ENCODE measurements around the gene C5.

DNA sequence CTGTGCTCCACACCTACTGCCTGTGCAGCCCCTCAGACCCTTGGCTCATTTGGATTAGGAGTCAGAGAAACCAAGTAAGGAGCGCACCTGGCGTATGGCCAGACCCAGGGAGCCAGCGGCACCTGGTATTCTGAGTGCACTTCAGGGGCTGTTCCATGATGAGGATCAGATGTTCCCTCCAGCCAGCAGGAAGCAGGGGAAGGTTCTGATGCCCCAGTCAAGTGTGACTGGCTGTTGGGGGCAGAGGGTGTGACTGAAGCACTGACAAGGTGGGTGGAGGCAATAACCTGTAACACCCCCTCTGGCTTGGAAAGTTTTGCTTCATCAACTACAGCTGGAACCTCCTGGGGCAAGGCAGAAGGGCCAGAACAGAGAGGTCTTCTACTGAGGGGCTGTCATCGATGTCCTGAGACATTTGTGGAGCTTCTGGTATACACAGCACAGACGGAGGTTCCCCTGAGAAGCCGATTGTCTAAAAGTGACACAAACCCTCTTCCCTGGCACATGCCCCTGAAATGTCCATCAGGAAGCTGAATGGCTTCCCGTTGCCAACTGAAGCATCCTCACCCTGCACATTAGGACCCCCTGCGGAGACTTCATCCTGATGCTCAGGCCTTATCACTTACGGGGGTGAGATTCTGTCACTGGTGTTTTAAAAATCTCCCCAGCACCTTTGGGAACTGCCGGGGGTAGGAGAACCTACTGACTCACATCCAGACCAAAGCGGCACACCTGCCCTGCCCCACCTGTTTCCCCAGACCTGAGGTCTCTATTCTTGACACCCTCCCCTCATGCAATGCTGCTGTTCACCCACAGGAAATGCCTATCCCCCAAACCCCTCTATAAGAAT lies 144.5 kb downstream of the C5 start:
- TF ChIP-seq, protein P1, sequence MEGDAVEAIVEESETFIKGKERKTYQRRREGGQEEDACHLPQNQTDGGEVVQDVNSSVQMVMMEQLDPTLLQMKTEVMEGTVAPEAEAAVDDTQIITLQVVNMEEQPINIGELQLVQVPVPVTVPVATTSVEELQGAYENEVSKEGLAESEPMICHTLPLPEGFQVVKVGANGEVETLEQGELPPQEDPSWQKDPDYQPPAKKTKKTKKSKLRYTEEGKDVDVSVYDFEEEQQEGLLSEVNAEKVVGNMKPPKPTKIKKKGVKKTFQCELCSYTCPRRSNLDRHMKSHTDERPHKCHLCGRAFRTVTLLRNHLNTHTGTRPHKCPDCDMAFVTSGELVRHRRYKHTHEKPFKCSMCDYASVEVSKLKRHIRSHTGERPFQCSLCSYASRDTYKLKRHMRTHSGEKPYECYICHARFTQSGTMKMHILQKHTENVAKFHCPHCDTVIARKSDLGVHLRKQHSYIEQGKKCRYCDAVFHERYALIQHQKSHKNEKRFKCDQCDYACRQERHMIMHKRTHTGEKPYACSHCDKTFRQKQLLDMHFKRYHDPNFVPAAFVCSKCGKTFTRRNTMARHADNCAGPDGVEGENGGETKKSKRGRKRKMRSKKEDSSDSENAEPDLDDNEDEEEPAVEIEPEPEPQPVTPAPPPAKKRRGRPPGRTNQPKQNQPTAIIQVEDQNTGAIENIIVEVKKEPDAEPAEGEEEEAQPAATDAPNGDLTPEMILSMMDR (IDR thresholded peaks at IDR 0.05; ENCODE audit: insufficient read depth, low read length, poor library complexity, severe bottlenecking), result no peak
- no peak for TF ChIP-seq EZH2phosphoT487 (conservative IDR thresholded peaks at IDR 0.05; ENCODE audit: low read length)

Data from SU-DHL-6 (cell line).